ENCODE results near the gene NLRP14. TPM values are rescaled to one million over a fixed set of nuclear protein-coding genes. Genes with fewer than 3 reads are reported as not detected.

The NLRP14 gene
- total and polyA plus RNA-seq, 2 donors (not counting 3 experiments of a cell fraction or from before 2014, with no cell fraction given), result 0.24 to 0.26 TPM

DNA sequence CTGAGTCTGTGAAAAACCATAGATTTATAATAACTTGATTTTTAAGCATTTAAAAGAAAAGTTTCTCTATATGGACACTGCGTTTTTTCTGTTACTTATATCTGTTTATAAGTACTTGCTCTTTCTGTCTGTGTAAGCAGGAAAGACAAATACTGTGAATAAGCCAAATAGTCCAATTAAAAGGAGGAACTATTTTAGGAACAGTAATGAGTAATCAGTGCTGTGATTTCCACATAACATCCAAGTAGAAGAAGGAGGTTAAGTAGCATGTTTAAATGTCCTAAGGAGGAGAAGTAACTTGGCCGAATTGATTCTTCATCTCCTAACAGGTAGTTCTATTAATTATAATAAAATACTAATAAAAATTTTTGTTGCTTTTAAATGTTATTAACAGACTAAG, 40.9 kb upstream of the NLRP14 start:
- intact Hi-C loops (cut with micrococcal nuclease) (no loop called here), dilution Hi-C loops (cut with MboI; ENCODE audit: extremely low pct_ligation_motif_present, low sequenced_read_pairs) (no loop called here)
- H3K4me3 ChIP-seq (replicated peaks in 1 of 3; ENCODE audit: insufficient read depth in 1 of 3, low read depth in 1 of 3, low read length in 3 of 3), result no peak overlapping the region
- no peak overlapping the region for H3K9ac ChIP-seq (replicated peaks; ENCODE audit: extremely low read depth, insufficient read depth, low read length)
- no peaks in the 10 kb centered on the region for H3K27me3 ChIP-seq (ENCODE audit: control insufficient read depth in 2 of 2, insufficient read depth in 2 of 2, low read length in 2 of 2)
- H3K9me1 ChIP-seq (replicated peaks; ENCODE audit: control insufficient read depth, extremely low read depth, insufficient read depth, low read length), result no peaks in the 10 kb centered on the region
- no peak overlapping the region for H2AFZ ChIP-seq (ENCODE audit: low read depth, low read length)
- DNase-seq (ENCODE audit: low read depth, low spot score), result no peak
- no peaks in the 10 kb centered on the region for H3K36me3 ChIP-seq (ENCODE audit: control insufficient read depth in 2 of 2, extremely low read depth in 1 of 2, insufficient read depth in 2 of 2, low read length in 2 of 2)
- no peak for FAIRE-seq
- H4K20me1 ChIP-seq (replicated peaks; ENCODE audit: control insufficient read depth, extremely low read depth, insufficient read depth, low read length), result no peaks in the 10 kb centered on the region
- no TSS peak for BruUV-seq (replicated peaks)
- H3K9me3 ChIP-seq (replicated peaks; ENCODE audit: control insufficient read depth, insufficient read depth, low read length), result no peaks in the 10 kb centered on the region
- no peaks in the 10 kb centered on the region for H3K79me2 ChIP-seq (ENCODE audit: control insufficient read depth, insufficient read depth, low read length)
- TF ChIP-seq POLR2AphosphoS5 (IDR thresholded peaks at IDR 0.05; ENCODE audit: insufficient read depth, low read depth, low read length), result no peak
- TF ChIP-seq MYC (IDR thresholded peaks at IDR 0.05; ENCODE audit: low read depth, low read length), result no peak
- TF ChIP-seq, protein P1, sequence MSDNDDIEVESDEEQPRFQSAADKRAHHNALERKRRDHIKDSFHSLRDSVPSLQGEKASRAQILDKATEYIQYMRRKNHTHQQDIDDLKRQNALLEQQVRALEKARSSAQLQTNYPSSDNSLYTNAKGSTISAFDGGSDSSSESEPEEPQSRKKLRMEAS (IDR thresholded peaks at IDR 0.05; ENCODE audit: insufficient read depth, insufficient read length), result no peak
- no peak for TF ChIP-seq GATA2 (IDR thresholded peaks at IDR 0.05; ENCODE audit: insufficient read depth, insufficient read length, low read depth, low read length)
- TF ChIP-seq JUN (IDR thresholded peaks at IDR 0.05; ENCODE audit: borderline replicate concordance, insufficient read depth, insufficient read length, low read depth), result no peak
- TF ChIP-seq POLR2A (IDR thresholded peaks at IDR 0.05; ENCODE audit: low read depth, low read length), result no peak
- no peak for TF ChIP-seq FOS (IDR thresholded peaks at IDR 0.05; ENCODE audit: borderline replicate concordance, insufficient read depth, low read length)
- no peak for TF ChIP-seq EZH2 (IDR thresholded peaks at IDR 0.05; ENCODE audit: borderline replicate concordance, low read depth, low read length, severe bottlenecking)
- TF ChIP-seq, protein P2, sequence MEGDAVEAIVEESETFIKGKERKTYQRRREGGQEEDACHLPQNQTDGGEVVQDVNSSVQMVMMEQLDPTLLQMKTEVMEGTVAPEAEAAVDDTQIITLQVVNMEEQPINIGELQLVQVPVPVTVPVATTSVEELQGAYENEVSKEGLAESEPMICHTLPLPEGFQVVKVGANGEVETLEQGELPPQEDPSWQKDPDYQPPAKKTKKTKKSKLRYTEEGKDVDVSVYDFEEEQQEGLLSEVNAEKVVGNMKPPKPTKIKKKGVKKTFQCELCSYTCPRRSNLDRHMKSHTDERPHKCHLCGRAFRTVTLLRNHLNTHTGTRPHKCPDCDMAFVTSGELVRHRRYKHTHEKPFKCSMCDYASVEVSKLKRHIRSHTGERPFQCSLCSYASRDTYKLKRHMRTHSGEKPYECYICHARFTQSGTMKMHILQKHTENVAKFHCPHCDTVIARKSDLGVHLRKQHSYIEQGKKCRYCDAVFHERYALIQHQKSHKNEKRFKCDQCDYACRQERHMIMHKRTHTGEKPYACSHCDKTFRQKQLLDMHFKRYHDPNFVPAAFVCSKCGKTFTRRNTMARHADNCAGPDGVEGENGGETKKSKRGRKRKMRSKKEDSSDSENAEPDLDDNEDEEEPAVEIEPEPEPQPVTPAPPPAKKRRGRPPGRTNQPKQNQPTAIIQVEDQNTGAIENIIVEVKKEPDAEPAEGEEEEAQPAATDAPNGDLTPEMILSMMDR (IDR thresholded peaks at IDR 0.05; ENCODE audit: extremely low read depth in 1 of 2, insufficient read depth in 1 of 2, low read depth in 1 of 2, low read length in 2 of 2), result no peak
- no peak overlapping the region for H3K27ac ChIP-seq (ENCODE audit: insufficient read depth, low read depth, low read length)
- H3K4me1 ChIP-seq (ENCODE audit: control insufficient read depth, extremely low read depth, insufficient read depth, low read length), result no peaks in the 10 kb centered on the region
- POLR2A ChIA-PET, result no interaction called here
- CTCF ChIA-PET, result interaction anchor here (0.8 to 1.9 kb wide), 2 partner anchors 10 kb away, joined by 3 to 6 read pairs; no protein-coding TSS in a partner anchor
- H3K4me2 ChIP-seq (ENCODE audit: insufficient read depth, low read length), result no peak overlapping the region
